A673 (cell line): ENCODE results near the gene FURIN.

ENCODE experiments used
- CTCF ChIP-seq: fragments of 300-800, 200-600 bp; sonication (generic); conservative IDR thresholded peaks from 2 replicates; pipeline ENCODE4 v1.5.1; 2017; ENCODE audit warnings: low read depth, mild to moderate bottlenecking, antibody characterized with exemption, low read length, moderate library complexity, mixed read lengths
- EZH2 ChIP-seq: fragments of 200-600 bp; sonication (generic); IDR thresholded peaks from 2 replicates; pipeline ENCODE4 v1.6.1; 2017; ENCODE audit warnings: borderline replicate concordance, low read depth, mild to moderate bottlenecking, mixed read lengths, antibody characterized with exemption, low read length; ENCODE audit not compliant: poor library complexity, severe bottlenecking

- TF ChIP-seq CTCF, result no peak
- TF ChIP-seq EZH2, result no peak
Observed at GRCh38 chr15:90845201-90845949, 23.0 kb upstream of the FURIN start.
